PFSK-1 (cell line): Measurements from ENCODE around the gene WDFY2.

ENCODE experiments used
- SIN3A ChIP-seq: IDR thresholded peaks from 2 replicates; pipeline ENCODE4 v1.6.1; 2012; ENCODE audit warnings: mild to moderate bottlenecking, low read length, moderate library complexity, borderline replicate concordance; ENCODE audit not compliant: insufficient read depth
- TAF1 ChIP-seq: IDR thresholded peaks from 2 replicates; pipeline ENCODE4 v1.6.1; 2012; ENCODE audit warnings: low read length, control low read depth, borderline replicate concordance; ENCODE audit not compliant: insufficient read depth

GRCh38 chr13:51588406-51588949 lies 4.2 kb downstream of the WDFY2 start:
- TF ChIP-seq SIN3A, result no peak
- TF ChIP-seq TAF1, result no peak
